Measurements from ENCODE around the gene ZNF263. TPM values are rescaled to one million over a fixed set of nuclear protein-coding genes. Genes with fewer than 3 reads are reported as not detected.

Gene ZNF263
- total RNA-seq, 1 donor from 2014 or later = 34.0 TPM

GRCh38 chr16:3249451-3249850 lies 33.8 kb upstream of the ZNF263 start:
- TF ChIP-seq CTCF (conservative IDR thresholded peaks at IDR 0.05) = no peak
- H3K27me3 Mint-ChIP-seq (ENCODE audit: low read depth) = peaks cover 49% of the 10 kb centered on the region
- no peaks in the 10 kb centered on the region for H3K4me1 Mint-ChIP-seq
- no peaks in the 10 kb centered on the region for H3K9me3 Mint-ChIP-seq
- no peak overlapping the region for H3K27ac Mint-ChIP-seq (ENCODE audit: unreplicated experiment)
- H3K36me3 Mint-ChIP-seq (ENCODE audit: low read depth) = no peaks in the 10 kb centered on the region
- no peak overlapping the region for H3K4me3 Mint-ChIP-seq
- DNase-seq (ENCODE audit: low read depth, low spot score) = no peak

GRCh38 chr16:3252967-3253366 lies 30.3 kb upstream of the ZNF263 start:
- no peak overlapping the region for H3K27ac Mint-ChIP-seq (ENCODE audit: unreplicated experiment)
- DNase-seq (ENCODE audit: low read depth, low spot score) = no peak
- H3K4me1 Mint-ChIP-seq = no peaks in the 10 kb centered on the region
- peaks cover 34% of the 10 kb centered on the region for H3K27me3 Mint-ChIP-seq (ENCODE audit: low read depth)
- TF ChIP-seq CTCF (conservative IDR thresholded peaks at IDR 0.05) = no peak
- H3K9me3 Mint-ChIP-seq = no peaks in the 10 kb centered on the region
- H3K4me3 Mint-ChIP-seq = no peak overlapping the region
- H3K36me3 Mint-ChIP-seq (ENCODE audit: low read depth) = no peaks in the 10 kb centered on the region

- Mint-ChIP-seq H3K27ac (ENCODE audit: unreplicated experiment) (no peak overlapping the region), H3K4me3 (no peak overlapping the region), H3K36me3 (ENCODE audit: low read depth) (no peaks in the 10 kb centered on the region), H3K4me1 (no peaks in the 10 kb centered on the region), H3K27me3 (ENCODE audit: low read depth) (peaks cover 43% of the 10 kb centered on the region), H3K9me3 (no peaks in the 10 kb centered on the region)
- DNase-seq (ENCODE audit: low read depth, low spot score) = no peak
- TF ChIP-seq CTCF (conservative IDR thresholded peaks at IDR 0.05) = no peak
Observed at GRCh38 chr16:3254309-3254708, 29.0 kb upstream of the ZNF263 start.

- no peak for DNase-seq (ENCODE audit: low read depth, low spot score)
- H3K4me3 Mint-ChIP-seq = no peak within 1 kb of the TSS
- no peaks in the 10 kb centered on the region for H3K4me1 Mint-ChIP-seq
- H3K9me3 Mint-ChIP-seq = no peaks in the 10 kb centered on the region
- H3K27ac Mint-ChIP-seq (ENCODE audit: unreplicated experiment) = no peak within 1 kb of the TSS
- H3K36me3 Mint-ChIP-seq (ENCODE audit: low read depth) = no peaks in the 10 kb centered on the region
- H3K27me3 Mint-ChIP-seq (ENCODE audit: low read depth) = peaks cover 32% of the 10 kb centered on the region
- TF ChIP-seq CTCF (conservative IDR thresholded peaks at IDR 0.05) = no peak
Observed at GRCh38 chr16:3256146-3256865, 27.0 kb upstream of the ZNF263 start, which contains the start of gene MEFV. MEFV (minus strand) TSS chr16:3256633; CDS start chr16:3256587, 46 bp downstream.

GRCh38 chr16:3256866-3257465 lies 26.3 kb upstream of the ZNF263 start:
- H3K27me3 Mint-ChIP-seq (ENCODE audit: low read depth) = peaks cover 29% of the 10 kb centered on the region
- H3K4me3 Mint-ChIP-seq = no peak overlapping the region
- H3K4me1 Mint-ChIP-seq = no peaks in the 10 kb centered on the region
- no peak for TF ChIP-seq CTCF (conservative IDR thresholded peaks at IDR 0.05)
- DNase-seq (ENCODE audit: low read depth, low spot score) = no peak
- H3K9me3 Mint-ChIP-seq = no peaks in the 10 kb centered on the region
- no peak overlapping the region for H3K27ac Mint-ChIP-seq (ENCODE audit: unreplicated experiment)
- H3K36me3 Mint-ChIP-seq (ENCODE audit: low read depth) = no peaks in the 10 kb centered on the region

Measured in neural crest cell (in vitro differentiated cells).